Measurements from ENCODE around the gene DAGLB. TPM values are rescaled to one million over a fixed set of nuclear protein-coding genes. Genes with fewer than 3 reads are reported as not detected.
"Not testable (repeated sequence)": the region's sequence is repeated elsewhere in the genome, so short reads cannot be mapped to it uniquely, and the experiment has no call there.

Gene DAGLB
- total RNA-seq, 2 donors from 2014 or later, result 5.7 to 9.4 TPM

GRCh38 chr7:6475433-6476186, 27.9 kb upstream of the DAGLB start:
- H3K27me3 ChIP-seq, result no peaks in the 10 kb centered on the region
- no peak overlapping the region for H3K4me3 ChIP-seq
- H3K9me3 ChIP-seq, result no peaks in the 10 kb centered on the region
- H3K4me1 ChIP-seq, result peaks cover 0 to 55% of the 10 kb centered on the region in 2 donors
- TF ChIP-seq CTCF (IDR thresholded peaks at IDR 0.05), result no peak
- peaks cover 37% of the 10 kb centered on the region for H3K36me3 ChIP-seq
- DNase-seq (ENCODE audit: low spot score), result no peak
- H3K27ac ChIP-seq, result no peak overlapping the region

GRCh38 chr7:6465862-6466261, 18.1 kb upstream of the DAGLB start:
- Histone ChIP-seq H3K4me1 (no peaks in the 10 kb centered on the region), H3K9me3 (no peaks in the 10 kb centered on the region), H3K4me3 (no peak overlapping the region), H3K27ac (no peak overlapping the region), H3K27me3 (no peaks in the 10 kb centered on the region), H3K36me3 (peaks cover 89% of the 10 kb centered on the region)
- no peak for DNase-seq (ENCODE audit: low spot score)
- no peak for TF ChIP-seq CTCF (IDR thresholded peaks at IDR 0.05)

GRCh38 chr7:6463609-6464008, 15.9 kb upstream of the DAGLB start:
- H3K27me3 ChIP-seq; H3K9me3 ChIP-seq; H3K4me3 ChIP-seq; H3K4me1 ChIP-seq; H3K27ac ChIP-seq; DNase-seq (ENCODE audit: low spot score): not testable (repeated sequence)
- peaks cover 78% of the 10 kb centered on the region for H3K36me3 ChIP-seq

- Histone ChIP-seq H3K4me3 (no peak overlapping the region), H3K36me3 (peaks cover 62% of the 10 kb centered on the region), H3K4me1 (no peaks in the 10 kb centered on the region), H3K9me3 (no peaks in the 10 kb centered on the region), H3K27ac (no peak overlapping the region), H3K27me3 (no peaks in the 10 kb centered on the region)
- TF ChIP-seq CTCF (IDR thresholded peaks at IDR 0.05), result no peak
- no peak for DNase-seq (ENCODE audit: low spot score)
Measured at GRCh38 chr7:6461946-6462550, 14.3 kb upstream of the DAGLB start.

GRCh38 chr7:6460990-6461584, 13.3 kb upstream of the DAGLB start:
- Histone ChIP-seq H3K27me3 (no peaks in the 10 kb centered on the region), H3K27ac (no peak overlapping the region), H3K4me3 (no peak overlapping the region), H3K4me1 (no peaks in the 10 kb centered on the region), H3K9me3 (no peaks in the 10 kb centered on the region), H3K36me3 (peaks cover 52% of the 10 kb centered on the region)
- no peak for DNase-seq (ENCODE audit: low spot score)
- no peak for TF ChIP-seq CTCF (IDR thresholded peaks at IDR 0.05)

GRCh38 chr7:6460303-6460702, 12.5 kb upstream of the DAGLB start:
- peaks cover 45% of the 10 kb centered on the region for H3K36me3 ChIP-seq
- TF ChIP-seq CTCF (IDR thresholded peaks at IDR 0.05), result no peak
- H3K27ac ChIP-seq, result no peak overlapping the region
- no peak overlapping the region for H3K4me3 ChIP-seq
- no peak for DNase-seq (ENCODE audit: low spot score)
- no peaks in the 10 kb centered on the region for H3K27me3 ChIP-seq
- H3K9me3 ChIP-seq, result no peaks in the 10 kb centered on the region
- H3K4me1 ChIP-seq, result no peaks in the 10 kb centered on the region

GRCh38 chr7:6458676-6459075, 10.9 kb upstream of the DAGLB start:
- H3K4me3 ChIP-seq; H3K4me1 ChIP-seq; H3K27me3 ChIP-seq; H3K9me3 ChIP-seq; H3K27ac ChIP-seq; DNase-seq (ENCODE audit: low spot score): not testable (repeated sequence)
- H3K36me3 ChIP-seq, result peaks cover 31% of the 10 kb centered on the region

Data from right atrium auricular region (tissue), 2 donors.